HepG2 (cell line): ENCODE measurements around the gene CASZ1. TPM values are rescaled to one million over a fixed set of nuclear protein-coding genes. Genes with fewer than 3 reads are reported as not detected.

ENCODE experiments used
- ATAC-seq: fragments of 200-7000 bp; cut with Tn5 transposase; 3 replicates; pipeline ENCODE4 v1.9.1; 2020; ENCODE audit warnings: mild to moderate bottlenecking, moderate library complexity
- BruUV-seq: library from RNA; stranded (reverse); fragments of 400-500 nt; replicated peaks from 2 replicates; lab custom pipeline; 2021; lab: Mats Ljungman, UMichigan
- CTCF ChIA-PET: fragments of 300-600 bp; formaldehyde crosslinking; extraction: SDS; loops from one replicate; lab custom pipeline; 2021; ENCODE audit warnings: low total read pairs, inconsistent platforms, low intra/inter-chr PET ratio; lab: Yijun Ruan, JAX
- POLR2A ChIA-PET: fragments of 350-600 bp; sonication (Branson Sonifier 250); formaldehyde crosslinking; loops from one replicate; lab custom pipeline; 2020; ENCODE audit warnings: antibody characterized with exemption, inconsistent platforms; lab: Yijun Ruan, JAX
- DNase-seq: peaks from one replicate; pipeline ENCODE4 v3.0.0-alpha.2; 2015; ENCODE audit warnings: low spot score
- FAIRE-seq: peaks from 3 replicates; lab custom pipeline; 2011; peaks lifted over from hg19 to GRCh38; lab: Jason Lieb, UNC
- H2AFZ ChIP-seq: one replicate; pipeline ENCODE4 v1.6.1; 2011; ENCODE audit warnings: low read length, inconsistent platforms
- H3K27ac ChIP-seq: fragments of 300-600 bp; 3 replicates; pipeline ENCODE4 v1.8.0; 2011; ENCODE audit warnings: mixed run types, mild to moderate bottlenecking, mixed read lengths, low read length, inconsistent platforms; ENCODE audit not compliant: insufficient read depth; ENCODE audit errors: extremely low read length
- H3K27me3 ChIP-seq, 2 experiments: fragments of 200-600 bp in 1 of 2; 2 replicates in 1 of 2; 3 replicates in 1 of 2; pipeline versions ENCODE4 v1.6.0 to v1.8.0; 2011; ENCODE audit warnings: low read length in 2 of 2, mild to moderate bottlenecking in 2 of 2, moderate library complexity in 2 of 2, inconsistent platforms in 1 of 2; ENCODE audit not compliant: insufficient read depth in 2 of 2, control insufficient read depth in 1 of 2
- H3K36me3 ChIP-seq, 2 experiments: fragments of 200-600 bp in 1 of 2; replicated peaks in 1 of 2; 2 replicates in 1 of 2; 3 replicates in 1 of 2; pipeline versions ENCODE4 v1.5.1 to v1.8.0; 2011; ENCODE audit warnings: low read length in 2 of 2, inconsistent platforms in 1 of 2; ENCODE audit not compliant: insufficient read depth in 2 of 2, control insufficient read depth in 1 of 2
- H3K4me1 ChIP-seq: 2 replicates; pipeline ENCODE4 v1.5.1; 2012; ENCODE audit warnings: low read length, inconsistent platforms; ENCODE audit not compliant: insufficient read depth
- H3K4me2 ChIP-seq: 2 replicates; pipeline ENCODE4 v1.6.0; 2011; ENCODE audit warnings: low read depth, low read length, inconsistent platforms
- H3K4me3 ChIP-seq, 3 experiments: fragments of 200-600 bp in 1 of 3; sonication (generic), shearing (Covaris generic) in 1 of 3; replicated peaks in 1 of 3; 2 replicates each; pipeline ENCODE4 v1.5.1; 2011 to 2016; ENCODE audit warnings: low read length in 3 of 3, inconsistent platforms in 2 of 3, low read depth in 2 of 3, mild to moderate bottlenecking in 2 of 3, control low read depth in 1 of 3, mixed read lengths in 1 of 3; ENCODE audit not compliant: insufficient read depth in 1 of 3
- H3K79me2 ChIP-seq: one replicate; pipeline ENCODE4 v1.6.1; 2011; ENCODE audit warnings: low read length, inconsistent platforms; ENCODE audit not compliant: insufficient read depth
- H3K9ac ChIP-seq: 2 replicates; pipeline ENCODE4 v1.6.0; 2011; ENCODE audit warnings: mild to moderate bottlenecking, low read depth, low read length, inconsistent platforms; ENCODE audit not compliant: insufficient read depth
- H3K9me3 ChIP-seq: 2 replicates; pipeline ENCODE4 v1.5.1; 2012; ENCODE audit warnings: mild to moderate bottlenecking, low read length
- H4K20me1 ChIP-seq: 2 replicates; pipeline ENCODE4 v1.6.0; 2011; ENCODE audit warnings: inconsistent platforms, mild to moderate bottlenecking, low read length, moderate library complexity; ENCODE audit not compliant: insufficient read depth
- CTCF ChIP-seq: sonication (generic); formaldehyde crosslinking; IDR thresholded peaks from 2 replicates; pipeline ENCODE4 v1.5.0; 2020; ENCODE audit warnings: mild to moderate bottlenecking, missing genetic modification reagents, moderate library complexity
- PATZ1 ChIP-seq: sonication (generic); formaldehyde crosslinking; IDR thresholded peaks from 2 replicates; pipeline ENCODE4 v1.4.0; 2020; ENCODE audit warnings: missing genetic modification reagents
- ZNF556 ChIP-seq: sonication (generic); formaldehyde crosslinking; IDR thresholded peaks from 2 replicates; pipeline ENCODE4 v1.4.0; 2020; ENCODE audit warnings: mild to moderate bottlenecking, missing genetic modification reagents, borderline replicate concordance
- ZNF629 ChIP-seq: sonication (generic); formaldehyde crosslinking; conservative IDR thresholded peaks from 2 replicates; pipeline ENCODE4 v1.5.0; 2020; ENCODE audit warnings: missing genetic modification reagents
- WGBS: methylation state at CpG from one replicate; pipeline ENCODE4 v1.1.6; 2017; ENCODE audit warnings: low lambda C conversion rate; 5-methylcytosine and 5-hydroxymethylcytosine counted together
- in situ Hi-C: cut with HindIII; loops from 2 replicates; pipeline ENCODE4 v1.10.0; 2017; ENCODE audit warnings: low pct_unique_long_range_greater_than_20kb; ENCODE audit not compliant: extremely low pct_ligation_motif_present
- intact Hi-C: fragments of 100-400 bp; cut with micrococcal nuclease; formaldehyde crosslinking; loops from one replicate; pipeline ENCODE4 v1.10.0; 2022; ENCODE audit not compliant: unreplicated experiment
- polyA plus RNA-seq, 8 experiments: library from polyadenylated mRNA; depleted of rRNA in 3 of 8; stranded (reverse) in 7 of 8; unstranded in 1 of 8; fragments of >200 nt; fragmentation: Illumina TruSeq in 4 of 8; extraction: Trizol in 4 of 8; gene quantifications; 2 replicates each; pipeline versions ENCODE4 v1.2.1 to v1.2.3, GENCODE V29; 2011 to 2016; ENCODE audit warnings: low read depth in 4 of 8, missing spikeins in 1 of 8, mixed read lengths in 1 of 8; ENCODE audit not compliant: insufficient read depth in 1 of 8
- total RNA-seq, 5 experiments: library from RNA; depleted of rRNA; stranded (reverse); fragments of >200 nt; fragmentation: Illumina TruSeq; extraction: Trizol; gene quantifications; 2 replicates each; pipeline ENCODE4 v1.2.3, GENCODE V29; 2016; ENCODE audit warnings: low read depth in 1 of 5

Gene CASZ1
- total and polyA plus RNA-seq, 2 of the 13 experiments (the other 11 are each of a cell fraction or from before 2014, with no cell fraction given), result 1.9 to 3.7 TPM

GRCh38 chr1:10835822-10836421, 39.5 kb upstream of the CASZ1 start (continued):
- TF ChIP-seq PATZ1 (CRISPR knock-in tag) (peak; percentile 52), CTCF (CRISPR knock-in tag) (peak; percentile 42)

GRCh38 chr1:10835421-10835820, 39.0 kb upstream of the CASZ1 start:
- ChIA-PET POLR2A (no interaction called here), CTCF (no interaction called here)
- H3K9me3 ChIP-seq, result no peaks in the 10 kb centered on the region
- WGBS, result 78% methylated on average over 2 of the region's 12 CpGs
- 0 out of 2 replicates have a peak, but pooled peaks cover 1% of the 10 kb centered on the region for H3K4me1 ChIP-seq
- intact Hi-C loops (no loop called here), in situ Hi-C loops (no loop called here)
- peaks cover 0 to 10% of the 10 kb centered on the region in 2 experiments; a peak in 3 of 5 replicates for H3K27me3 ChIP-seq
- H3K4me2 ChIP-seq, result peak overlapping the region; percentile 53
- BruUV-seq, result no TSS peak
- H3K4me3 ChIP-seq, result no peak overlapping the region
- no peaks in the 10 kb centered on the region for H3K79me2 ChIP-seq
- H3K27ac ChIP-seq, result no peak overlapping the region
- H4K20me1 ChIP-seq, result 0 out of 2 replicates have a peak, but pooled peaks cover 2% of the 10 kb centered on the region
- H3K9ac ChIP-seq, result no peak overlapping the region
- H3K36me3 ChIP-seq, result no peaks in the 10 kb centered on the region
- ATAC-seq, result no peak
- no peak for DNase-seq
- H2AFZ ChIP-seq, result no peak overlapping the region
- FAIRE-seq, result no peak
- TF ChIP-seq ZNF556 (CRISPR knock-in tag) (no peak), ZNF629 (CRISPR knock-in tag) (peak; percentile 63)
- TF ChIP-seq, all 625 proteins: peak for 1
